Common myeloid progenitor, CD34-positive (primary cell): ENCODE measurements around the gene MKRN2.

Experiments used
- CTCF ChIA-PET: fragments of 350-600 bp; sonication (Branson Sonifier 250); formaldehyde crosslinking; loops from one replicate; lab custom pipeline; 2021; ENCODE audit warnings: antibody characterized with exemption; lab: Charles Lee
- POLR2A ChIA-PET: fragments of 350-600 bp; sonication (Branson Sonifier 250); formaldehyde crosslinking; loops from one replicate; lab custom pipeline; 2021; ENCODE audit warnings: antibody characterized with exemption; lab: Charles Lee
- DNase-seq, 3 donors: peaks; one replicate each; pipeline versions ENCODE4 v3.0.0 to v3.0.0-alpha.2; 2013
- H3K27ac ChIP-seq, 2 experiments: 1 replicate in 1 of 2; 2 replicates in 1 of 2; pipeline ENCODE4 v1.7.0; 2013; ENCODE audit warnings: inconsistent platforms in 2 of 2, low read length in 2 of 2, mild to moderate bottlenecking in 2 of 2, low read depth in 1 of 2, moderate library complexity in 1 of 2; ENCODE audit not compliant: severe bottlenecking in 2 of 2, insufficient read depth in 1 of 2, poor library complexity in 1 of 2
- H3K27me3 ChIP-seq, 5 experiments: replicated peaks in 2 of 5; 1 replicate in 3 of 5; 2 replicates in 2 of 5; pipeline versions ENCODE4 v1.6.1 to v1.7.0; 2013; ENCODE audit warnings: low read length in 4 of 5, mild to moderate bottlenecking in 2 of 5, moderate library complexity in 2 of 5, inconsistent platforms in 1 of 5; ENCODE audit not compliant: insufficient read depth in 5 of 5, control insufficient read depth in 4 of 5
- H3K36me3 ChIP-seq, 4 experiments: 1 replicate in 2 of 4; 2 replicates in 2 of 4; pipeline versions ENCODE4 v1.6.1 to v1.7.0; 2013; ENCODE audit warnings: low read length in 3 of 4, control low read depth in 1 of 4, mild to moderate bottlenecking in 1 of 4; ENCODE audit not compliant: control insufficient read depth in 4 of 4, insufficient read depth in 4 of 4
- H3K4me1 ChIP-seq, 4 experiments: 1 replicate in 3 of 4; 2 replicates in 1 of 4; pipeline versions ENCODE4 v1.6.1 to v1.7.1; 2013; ENCODE audit warnings: low read length in 3 of 4, mild to moderate bottlenecking in 3 of 4, control low read depth in 1 of 4, inconsistent platforms in 1 of 4, moderate library complexity in 1 of 4; ENCODE audit not compliant: control insufficient read depth in 4 of 4, insufficient read depth in 4 of 4; ENCODE audit errors: control extremely low read depth in 1 of 4
- H3K4me3 ChIP-seq, 7 experiments: 1 replicate in 4 of 7; 2 replicates in 3 of 7; pipeline versions ENCODE4 v1.5.1 to v1.7.0; 2013; ENCODE audit warnings: mild to moderate bottlenecking in 7 of 7, low read length in 6 of 7, moderate library complexity in 6 of 7, inconsistent platforms in 2 of 7, low read depth in 2 of 7, control low read depth in 1 of 7; ENCODE audit not compliant: insufficient read depth in 4 of 7, control insufficient read depth in 1 of 7; ENCODE audit errors: extremely low read depth in 1 of 7
- H3K9me3 ChIP-seq, 5 experiments: 1 replicate in 4 of 5; 2 replicates in 1 of 5; pipeline versions ENCODE4 v1.6.1 to v1.7.1; 2013; ENCODE audit warnings: low read length in 4 of 5, mild to moderate bottlenecking in 2 of 5, inconsistent platforms in 1 of 5, low read depth in 1 of 5, moderate library complexity in 1 of 5; ENCODE audit not compliant: control insufficient read depth in 4 of 5, insufficient read depth in 2 of 5; ENCODE audit errors: control extremely low read depth in 1 of 5
- WGBS: methylation state at CpG from one replicate; pipeline ENCODE4 v1.1.5; 2013; ENCODE audit not compliant: insufficient coverage; 5-methylcytosine and 5-hydroxymethylcytosine counted together

The MKRN2 gene

DNA sequence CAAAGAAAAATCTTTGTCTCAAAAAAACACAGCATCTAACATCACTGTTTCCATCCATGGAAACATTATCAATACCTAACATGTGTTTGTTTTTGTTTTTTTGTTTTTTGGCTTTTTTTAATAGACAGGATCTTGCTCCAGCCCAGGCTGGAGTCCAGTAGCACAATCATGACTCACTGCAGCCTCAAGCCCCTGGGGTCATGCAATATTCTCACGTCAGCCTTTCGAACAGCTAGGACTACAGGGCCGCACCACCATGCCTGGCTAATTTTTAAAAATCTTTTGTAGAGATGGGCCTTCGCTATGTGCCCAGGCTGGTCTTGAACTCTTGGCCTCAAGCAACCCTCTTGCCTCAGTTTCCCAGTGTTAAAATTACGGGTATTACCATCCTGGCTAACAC lies 54.2 kb downstream of the MKRN2 start:
- 80% methylated on average over 5 of the region's 5 CpGs for WGBS
- Histone ChIP-seq H3K27ac (no peak overlapping the region), H3K27me3 (no peaks in the 10 kb centered on the region), H3K9me3 (no peaks in the 10 kb centered on the region), H3K4me1 (peaks cover 0 to 6% (median 4%) of the 10 kb centered on the region in 4 experiments), H3K36me3 (peaks cover 15 to 60% (median 39%) of the 10 kb centered on the region in 4 experiments), H3K4me3 (no peak overlapping the region)
- ChIA-PET POLR2A (no interaction called here), CTCF (interaction anchor here (1.1 to 1.4 kb wide), 4 partner anchors 9 to 14 kb away, joined by 3 to 6 read pairs (median 5); no protein-coding TSS in a partner anchor)
- DNase-seq = no peak

GRCh38 chr3:12612514-12613226 lies 55.8 kb downstream of the MKRN2 start:
- POLR2A ChIA-PET = interaction anchor here (0.7 kb wide), 1 partner anchor 65 kb away, joined by 5 read pairs; no protein-coding TSS in a partner anchor
- DNase-seq = no peak
- Histone ChIP-seq H3K27ac (no peak overlapping the region), H3K4me1 (peaks cover 0 to 6% (median 4%) of the 10 kb centered on the region in 4 experiments), H3K4me3 (no peak overlapping the region), H3K9me3 (no peaks in the 10 kb centered on the region), H3K27me3 (no peaks in the 10 kb centered on the region), H3K36me3 (peaks cover 17 to 57% (median 40%) of the 10 kb centered on the region in 4 experiments)
- 100% methylated on average over 1 of the region's 6 CpGs for WGBS
- CTCF ChIA-PET = interaction anchor here (0.8 to 1.4 kb wide), 3 partner anchors 34 to 478 kb away, joined by 3 to 4 read pairs (median 3); no protein-coding TSS in a partner anchor

DNA sequence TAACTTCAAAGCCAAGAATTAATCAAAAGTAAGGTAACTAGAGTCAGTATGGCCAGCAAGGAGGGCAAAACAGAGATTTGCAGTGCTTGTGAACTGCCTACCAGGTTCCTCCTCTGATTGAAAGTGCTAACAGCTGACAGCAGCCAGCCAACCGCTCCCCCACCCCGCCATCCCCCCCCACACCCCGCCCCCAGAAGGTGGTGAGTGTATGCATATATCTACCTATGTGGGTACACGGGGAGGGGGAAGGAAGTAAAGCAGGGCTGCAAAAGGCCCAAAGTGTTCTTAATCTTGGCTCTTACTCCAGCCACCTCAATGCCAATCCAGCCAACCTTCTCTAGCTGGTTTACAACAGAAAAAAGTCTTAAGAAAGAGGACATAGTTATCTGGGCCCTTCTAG lies 56.4 kb downstream of the MKRN2 start:
- no peaks in the 10 kb centered on the region for H3K27me3 ChIP-seq
- no peak overlapping the region for H3K4me3 ChIP-seq
- peaks cover 16 to 55% (median 39%) of the 10 kb centered on the region in 4 experiments for H3K36me3 ChIP-seq
- ChIA-PET POLR2A (no interaction called here), CTCF (interaction anchor here (1.0 to 1.4 kb wide), 3 partner anchors 34 to 478 kb away, joined by 3 read pairs; no protein-coding TSS in a partner anchor)
- peaks cover 0 to 6% (median 4%) of the 10 kb centered on the region in 4 experiments for H3K4me1 ChIP-seq
- H3K9me3 ChIP-seq = no peaks in the 10 kb centered on the region
- DNase-seq = peak in 1 of 3 donors; percentile 8
- H3K27ac ChIP-seq = no peak overlapping the region
- WGBS = no CpG with 5 or more reads among the region's 4 CpGs

DNA sequence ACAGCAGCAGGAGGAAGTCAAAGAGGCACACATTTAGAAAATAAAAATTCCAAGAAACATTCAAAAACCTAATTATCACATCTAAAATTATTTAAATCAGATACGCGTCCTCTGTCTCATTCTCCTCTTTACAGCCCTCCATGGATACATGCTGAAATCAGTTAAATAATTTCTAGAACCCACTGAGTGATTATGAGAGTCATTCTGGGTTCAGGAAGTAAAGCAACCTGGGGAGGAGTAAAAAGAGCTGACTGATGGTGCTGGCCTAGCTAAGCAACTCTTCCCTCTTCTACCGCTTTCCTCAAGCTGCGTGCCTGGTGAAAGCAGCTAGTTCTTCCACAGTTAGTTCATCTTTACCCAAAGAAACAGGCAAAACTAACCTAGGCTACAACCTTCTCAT lies 58.4 kb downstream of the MKRN2 start:
- H3K27ac ChIP-seq = peak overlapping the region in 1 of 2 experiments; percentile 29
- H3K27me3 ChIP-seq = no peaks in the 10 kb centered on the region
- POLR2A ChIA-PET = no interaction called here
- DNase-seq = no peak
- peaks cover 0 to 6% (median 4%) of the 10 kb centered on the region in 4 experiments for H3K4me1 ChIP-seq
- H3K36me3 ChIP-seq = peaks cover 9 to 42% (median 34%) of the 10 kb centered on the region in 4 experiments
- H3K4me3 ChIP-seq = no peak overlapping the region
- CTCF ChIA-PET = interaction anchor here (1.2 to 1.8 kb wide), 4 partner anchors 18 to 91 kb away, joined by 3 to 7 read pairs (median 4); no protein-coding TSS in a partner anchor
- 100% methylated on average over 1 of the region's 4 CpGs for WGBS
- no peaks in the 10 kb centered on the region for H3K9me3 ChIP-seq

- peaks cover 7 to 28% (median 23%) of the 10 kb centered on the region in 4 experiments for H3K36me3 ChIP-seq
- no peak for DNase-seq
- H3K4me1 ChIP-seq = peaks cover 0 to 5% (median 3%) of the 10 kb centered on the region in 4 experiments
- H3K27me3 ChIP-seq = no peaks in the 10 kb centered on the region
- WGBS = 100% methylated on average over 4 of the region's 6 CpGs
- ChIA-PET POLR2A (interaction anchor here (0.6 kb wide), 1 partner anchor 57 kb away, joined by 5 read pairs; no protein-coding TSS in a partner anchor), CTCF (interaction anchor here (0.7 kb wide), 1 partner anchor 139 kb away, joined by 3 read pairs; no protein-coding TSS in a partner anchor)
- H3K27ac ChIP-seq = no peak overlapping the region
- no peaks in the 10 kb centered on the region for H3K9me3 ChIP-seq
- H3K4me3 ChIP-seq = no peak overlapping the region
These were observed 61.5 kb downstream of the MKRN2 start for GRCh38 chr3:12618426-12618825.

DNA sequence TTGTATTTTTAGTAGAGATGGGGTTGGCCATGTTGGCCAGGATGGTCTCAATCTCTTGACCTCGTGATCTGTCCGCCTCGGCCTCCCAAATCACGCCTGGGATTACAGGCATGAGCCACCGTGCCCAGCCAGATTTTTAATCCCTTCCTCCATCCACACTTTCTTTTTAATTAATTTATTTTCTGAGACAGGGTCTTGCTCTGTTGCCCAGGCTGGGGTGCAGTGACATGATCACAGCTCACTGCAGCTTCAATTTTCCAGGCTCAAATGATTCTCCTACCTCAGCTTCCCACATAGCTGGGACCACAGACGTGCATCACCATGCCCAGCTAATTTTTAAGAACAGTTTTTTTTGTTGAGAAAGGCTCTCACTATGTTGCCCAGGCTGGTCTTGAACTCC lies 63.4 kb downstream of the MKRN2 start:
- WGBS = 97% methylated on average over 5 of the region's 6 CpGs
- no peaks in the 10 kb centered on the region for H3K27me3 ChIP-seq
- peaks cover 2 to 8% (median 4%) of the 10 kb centered on the region in 4 experiments for H3K4me1 ChIP-seq
- DNase-seq = no peak
- H3K4me3 ChIP-seq = no peak overlapping the region
- peaks cover 6 to 18% (median 17%) of the 10 kb centered on the region in 4 experiments for H3K36me3 ChIP-seq
- ChIA-PET CTCF (interaction anchor here (1.7 kb wide), 1 partner anchor 15 kb away, joined by 4 read pairs; no protein-coding TSS in a partner anchor), POLR2A (no interaction called here)
- H3K9me3 ChIP-seq = no peaks in the 10 kb centered on the region
- H3K27ac ChIP-seq = no peak overlapping the region
